ENCODE data around the gene GNG12. TPM values are rescaled to one million over a fixed set of nuclear protein-coding genes. Genes with fewer than 3 reads are reported as not detected.
A peak's percentile ranks its signal among the peaks of the same experiment; 100 is the strongest.

Gene GNG12
- total and polyA plus RNA-seq, 2 experiments from 2014 or later: 25.4 to 33.9 TPM

DNA sequence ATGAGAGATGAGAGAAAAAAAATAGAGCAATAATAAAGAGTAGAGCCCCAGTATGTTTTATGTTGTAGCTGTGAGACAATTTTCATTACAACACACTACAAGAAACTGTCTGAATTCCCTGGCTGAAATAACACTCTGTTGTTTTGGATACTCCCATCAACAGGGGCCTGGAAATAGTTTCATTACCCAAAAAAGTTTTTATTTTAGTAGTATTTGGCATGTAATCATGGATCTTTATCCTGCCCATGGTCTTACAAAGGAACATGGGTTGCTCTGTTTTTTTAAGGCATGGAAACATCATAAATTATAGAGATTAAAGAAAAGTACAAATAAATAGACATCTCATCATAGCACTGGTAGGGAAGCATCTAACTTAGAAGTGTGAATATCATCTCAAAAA is 56.3 kb downstream of the GNG12 start:
- Histone ChIP-seq H3K27me3 (no peaks in the 10 kb centered on the region), H3K27ac (no peak overlapping the region), H3K9me3 (ENCODE audit: low read depth) (no peaks in the 10 kb centered on the region), H3K36me3 (no peaks in the 10 kb centered on the region), H3K4me1 (ENCODE audit: low read depth) (peaks cover 3% of the 10 kb centered on the region), H3K4me3 (no peak overlapping the region)
- no peak for DNase-seq (ENCODE audit: low read depth in 1 of 2, low spot score in 1 of 2)
- TF ChIP-seq, protein P1, sequence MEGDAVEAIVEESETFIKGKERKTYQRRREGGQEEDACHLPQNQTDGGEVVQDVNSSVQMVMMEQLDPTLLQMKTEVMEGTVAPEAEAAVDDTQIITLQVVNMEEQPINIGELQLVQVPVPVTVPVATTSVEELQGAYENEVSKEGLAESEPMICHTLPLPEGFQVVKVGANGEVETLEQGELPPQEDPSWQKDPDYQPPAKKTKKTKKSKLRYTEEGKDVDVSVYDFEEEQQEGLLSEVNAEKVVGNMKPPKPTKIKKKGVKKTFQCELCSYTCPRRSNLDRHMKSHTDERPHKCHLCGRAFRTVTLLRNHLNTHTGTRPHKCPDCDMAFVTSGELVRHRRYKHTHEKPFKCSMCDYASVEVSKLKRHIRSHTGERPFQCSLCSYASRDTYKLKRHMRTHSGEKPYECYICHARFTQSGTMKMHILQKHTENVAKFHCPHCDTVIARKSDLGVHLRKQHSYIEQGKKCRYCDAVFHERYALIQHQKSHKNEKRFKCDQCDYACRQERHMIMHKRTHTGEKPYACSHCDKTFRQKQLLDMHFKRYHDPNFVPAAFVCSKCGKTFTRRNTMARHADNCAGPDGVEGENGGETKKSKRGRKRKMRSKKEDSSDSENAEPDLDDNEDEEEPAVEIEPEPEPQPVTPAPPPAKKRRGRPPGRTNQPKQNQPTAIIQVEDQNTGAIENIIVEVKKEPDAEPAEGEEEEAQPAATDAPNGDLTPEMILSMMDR (IDR thresholded peaks at IDR 0.05; ENCODE audit: low read depth, low read length): no peak

DNA sequence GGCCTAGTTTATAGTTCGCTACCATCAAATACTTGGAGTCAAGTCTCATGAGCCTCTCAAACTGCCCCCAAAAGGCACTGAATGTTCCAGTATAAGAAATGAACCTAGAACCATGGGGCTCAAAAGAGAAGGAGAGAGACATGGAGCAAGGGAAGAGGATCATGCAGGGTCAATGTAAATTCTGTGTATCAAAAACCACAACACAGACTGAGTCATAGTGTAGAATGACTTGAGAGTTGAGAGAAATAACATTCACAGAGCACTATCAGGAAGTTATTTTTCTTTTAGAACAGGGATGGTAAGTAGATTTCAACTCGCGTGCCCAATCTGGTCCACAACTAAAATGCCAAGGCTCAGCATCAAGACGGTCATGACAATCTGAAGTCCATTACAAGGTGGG is 59.8 kb downstream of the GNG12 start:
- Histone ChIP-seq H3K36me3 (no peaks in the 10 kb centered on the region), H3K4me3 (no peak overlapping the region), H3K27me3 (no peaks in the 10 kb centered on the region), H3K9me3 (ENCODE audit: low read depth) (no peaks in the 10 kb centered on the region), H3K27ac (no peak overlapping the region), H3K4me1 (ENCODE audit: low read depth) (peaks cover 11% of the 10 kb centered on the region)
- DNase-seq (ENCODE audit: low read depth in 1 of 2, low spot score in 1 of 2): no peak
- TF ChIP-seq, protein P1 (IDR thresholded peaks at IDR 0.05; ENCODE audit: low read depth, low read length): no peak

DNA sequence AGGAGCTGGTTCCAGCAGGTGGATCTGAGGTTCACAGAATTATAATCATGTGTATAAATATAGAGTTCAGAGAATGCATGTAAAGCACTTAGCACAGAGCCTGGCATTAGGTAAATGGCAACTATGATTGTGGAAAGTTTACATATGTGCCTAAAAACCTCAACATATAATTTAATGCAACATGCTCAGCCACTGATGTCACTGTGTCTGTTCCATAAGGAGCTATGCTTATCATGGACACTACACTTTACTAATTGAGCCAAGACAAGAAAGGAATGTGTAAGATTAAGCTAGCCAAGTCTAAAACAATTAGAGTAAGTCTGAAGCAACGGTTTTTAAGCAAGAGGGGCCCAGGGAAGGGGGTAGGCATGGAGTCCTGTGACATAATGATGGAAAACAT is 61.5 kb downstream of the GNG12 start:
- peak in 1 of 2 donors; percentile 46 for DNase-seq (ENCODE audit: low read depth in 1 of 2, low spot score in 1 of 2)
- TF ChIP-seq, protein P1 (IDR thresholded peaks at IDR 0.05; ENCODE audit: low read depth, low read length): no peak
- Histone ChIP-seq H3K36me3 (no peaks in the 10 kb centered on the region), H3K27ac (no peak overlapping the region), H3K9me3 (ENCODE audit: low read depth) (no peaks in the 10 kb centered on the region), H3K4me3 (no peak overlapping the region), H3K27me3 (no peaks in the 10 kb centered on the region), H3K4me1 (ENCODE audit: low read depth) (peaks cover 18% of the 10 kb centered on the region)

- peaks cover 23% of the 10 kb centered on the region for H3K4me1 ChIP-seq (ENCODE audit: low read depth)
- TF ChIP-seq, protein P1 (IDR thresholded peaks at IDR 0.05; ENCODE audit: low read depth, low read length): peak; percentile 32
- H3K9me3 ChIP-seq (ENCODE audit: low read depth): no peaks in the 10 kb centered on the region
- no peak overlapping the region for H3K27ac ChIP-seq
- H3K36me3 ChIP-seq: no peaks in the 10 kb centered on the region
- no peak overlapping the region for H3K4me3 ChIP-seq
- no peak for DNase-seq (ENCODE audit: low read depth in 1 of 2, low spot score in 1 of 2)
- no peaks in the 10 kb centered on the region for H3K27me3 ChIP-seq
Observed at GRCh38 chr1:67771152-67771551, 62.1 kb downstream of the GNG12 start.

DNA sequence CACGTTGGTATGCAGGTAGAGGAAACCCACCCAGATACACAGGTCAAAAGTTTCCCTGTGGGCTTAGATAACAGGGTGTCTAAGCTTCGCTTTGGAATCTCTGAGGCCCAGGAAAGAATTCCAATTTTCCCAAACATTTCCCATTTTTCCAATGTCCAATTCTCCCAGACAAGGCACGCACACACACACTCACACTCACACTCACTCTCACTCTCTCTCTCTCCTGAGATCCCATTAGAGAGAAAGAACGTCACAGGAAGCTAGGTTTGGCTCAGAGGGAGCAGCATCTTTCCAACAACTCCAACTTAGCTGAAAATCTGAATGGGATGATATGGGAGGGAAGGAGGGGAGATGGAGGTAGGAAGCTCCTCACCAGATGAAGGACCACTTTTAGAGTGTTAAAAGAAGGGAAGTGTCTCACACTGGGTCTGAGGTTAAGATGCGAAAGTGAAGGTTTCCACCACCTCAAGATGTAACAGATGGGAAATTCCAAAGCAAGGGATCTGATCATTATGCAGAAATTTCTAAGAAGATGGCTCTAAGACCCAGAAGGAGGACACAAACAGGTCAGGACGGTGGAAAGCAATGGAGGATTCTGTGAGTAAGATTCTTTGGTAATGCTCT is 63.5 kb downstream of the GNG12 start:
- Histone ChIP-seq H3K4me1 (ENCODE audit: low read depth) (peaks cover 30% of the 10 kb centered on the region), H3K36me3 (no peaks in the 10 kb centered on the region), H3K27ac (no peak overlapping the region), H3K4me3 (no peak overlapping the region), H3K27me3 (no peaks in the 10 kb centered on the region), H3K9me3 (ENCODE audit: low read depth) (no peaks in the 10 kb centered on the region)
- TF ChIP-seq, protein P1 (IDR thresholded peaks at IDR 0.05; ENCODE audit: low read depth, low read length): no peak
- DNase-seq (ENCODE audit: low read depth in 1 of 2, low spot score in 1 of 2): no peak

Measured in cardiac muscle cell (in vitro differentiated cells and primary cell).